HG03064 (cell line): ENCODE data around the gene PHF14.
A peak's percentile ranks its signal among the peaks of the same experiment; 100 is the strongest.

Experiments used
- ATAC-seq: cut with Tn5 transposase; IDR thresholded peaks from one replicate; pipeline ENCODE4 v1.9.1; 2021; ENCODE audit warnings: low read depth; ENCODE audit not compliant: unreplicated experiment

Gene PHF14

GRCh38 chr7:11082552-11083213 is 109.0 kb downstream of the PHF14 start:
- no peak for ATAC-seq

GRCh38 chr7:11083214-11083568 is 109.5 kb downstream of the PHF14 start:
- ATAC-seq, result no peak

- no peak for ATAC-seq
Observed at GRCh38 chr7:11104578-11104977, 130.9 kb downstream of the PHF14 start.

DNA sequence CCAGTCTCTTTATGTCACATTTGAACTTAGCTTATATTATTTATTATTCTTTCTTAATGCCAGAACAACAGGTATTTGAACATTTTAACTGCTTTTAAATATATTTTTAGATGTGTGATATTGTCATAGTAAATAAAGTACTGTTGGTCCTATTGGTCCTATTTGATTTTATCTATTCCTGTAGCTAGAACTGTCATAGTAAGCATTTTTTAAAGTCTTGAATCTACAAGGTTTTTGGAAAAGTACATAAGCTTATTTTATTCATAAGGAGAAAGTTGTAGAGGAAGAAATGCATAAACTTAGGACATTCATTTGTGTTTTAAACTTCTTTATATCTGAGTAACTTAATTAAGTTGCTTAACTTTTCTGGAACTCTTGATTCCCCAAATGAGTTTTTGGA is 136.0 kb downstream of the PHF14 start:
- no peak for ATAC-seq

DNA sequence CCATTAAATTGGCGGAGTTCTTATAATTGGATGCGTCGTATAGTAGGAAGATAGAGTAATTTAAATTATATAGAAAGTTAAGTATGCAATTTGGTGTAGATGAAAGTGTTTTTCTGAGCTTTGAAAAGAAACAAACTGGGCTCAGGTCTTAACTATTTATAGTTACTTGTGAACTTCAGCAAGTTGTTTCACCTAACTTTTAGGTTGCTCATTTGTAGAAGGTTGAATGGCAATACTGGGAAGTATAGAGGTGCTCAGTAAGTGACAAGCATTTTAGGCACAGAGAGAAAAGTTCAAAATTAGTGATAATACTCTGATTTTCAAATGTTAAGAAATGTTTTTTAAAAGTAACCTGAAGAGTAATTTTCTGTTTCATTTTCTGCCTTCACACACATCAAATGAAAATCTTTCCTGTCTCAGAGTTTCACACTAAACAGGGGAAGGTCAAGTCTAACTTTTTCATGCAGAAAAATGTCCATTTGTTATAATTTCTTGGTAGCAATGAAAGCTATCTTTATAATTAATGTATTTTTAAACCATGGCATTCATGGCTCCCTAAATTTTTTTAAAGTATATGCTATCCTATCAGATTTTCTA is 146.5 kb downstream of the PHF14 start:
- ATAC-seq, result peak; percentile 81

- ATAC-seq, result peak; percentile 20
Observed at GRCh38 chr7:11120675-11121220, 147.1 kb downstream of the PHF14 start.

- ATAC-seq, result no peak
Observed at GRCh38 chr7:11124856-11125559, 151.3 kb downstream of the PHF14 start.

DNA sequence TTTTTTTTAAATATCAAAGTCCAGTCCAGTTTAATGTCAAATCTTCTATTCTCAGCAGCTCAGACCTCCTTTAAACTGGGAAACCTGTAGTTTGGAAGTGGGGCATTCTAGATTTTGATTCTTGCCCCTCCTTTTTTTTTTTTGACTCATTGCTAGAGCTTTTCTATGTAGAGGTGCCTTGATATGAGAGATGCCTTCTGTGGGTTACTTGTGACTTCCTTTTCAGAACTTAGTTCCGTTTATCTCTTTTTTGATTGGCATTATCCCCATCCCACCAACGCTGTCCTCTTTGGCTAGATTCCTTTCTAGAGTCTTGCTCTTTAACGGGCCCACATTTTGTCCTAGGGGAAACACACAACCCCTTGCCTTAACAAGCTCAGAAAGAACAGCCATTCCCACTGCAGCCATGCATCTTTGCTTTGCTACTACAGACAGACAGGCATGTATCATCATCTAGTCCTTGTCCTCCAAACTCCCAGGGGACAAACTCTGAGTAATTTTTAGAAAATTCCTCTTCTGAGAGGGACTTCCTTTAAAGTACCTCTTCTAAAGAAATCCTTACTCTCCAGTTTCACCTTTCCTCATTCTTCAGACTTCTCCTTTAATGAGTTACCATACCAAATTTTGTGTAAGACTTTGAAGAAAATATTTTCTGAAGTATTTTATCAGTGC is 153.6 kb downstream of the PHF14 start:
- ATAC-seq, result no peak

- ATAC-seq, result no peak
Observed at GRCh38 chr7:11127988-11128387, 154.3 kb downstream of the PHF14 start.

- no peak for ATAC-seq
Observed at GRCh38 chr7:11128498-11128897, 154.8 kb downstream of the PHF14 start.

- no peak for ATAC-seq
Observed at GRCh38 chr7:11130012-11130411, 156.3 kb downstream of the PHF14 start.

- no peak for ATAC-seq
Observed at GRCh38 chr7:11130601-11131000, 156.9 kb downstream of the PHF14 start.

DNA sequence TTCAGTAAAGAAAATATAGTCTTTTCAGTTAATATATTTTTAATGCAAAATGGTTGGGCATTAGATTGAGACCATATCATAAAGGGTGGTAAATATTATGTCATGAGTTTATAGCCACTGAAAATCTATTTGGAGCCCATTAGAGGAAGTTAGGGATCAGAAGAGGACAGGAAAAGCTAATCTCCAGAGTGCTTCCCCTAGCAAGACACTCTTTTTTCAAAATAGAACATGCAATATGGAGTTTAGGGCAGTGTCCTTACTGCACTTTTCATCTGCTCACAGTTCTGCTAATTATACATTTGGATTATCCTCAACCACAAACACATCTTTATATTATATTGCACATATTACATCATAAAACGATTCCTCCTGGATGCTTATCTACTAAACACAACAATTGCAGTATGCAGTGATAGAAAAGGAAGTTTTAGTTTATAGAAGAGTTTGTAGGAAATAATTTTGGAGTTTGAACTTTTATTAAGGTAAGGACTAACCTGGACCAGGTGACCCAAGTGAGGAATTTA is 159.8 kb downstream of the PHF14 start:
- ATAC-seq, result no peak

GRCh38 chr7:11135573-11135972 is 161.9 kb downstream of the PHF14 start:
- ATAC-seq, result no peak

GRCh38 chr7:11141541-11141940 is 167.9 kb downstream of the PHF14 start:
- ATAC-seq, result no peak

GRCh38 chr7:11153694-11154093 is 180.0 kb downstream of the PHF14 start:
- ATAC-seq, result no peak

GRCh38 chr7:11155883-11156282 is 182.2 kb downstream of the PHF14 start:
- ATAC-seq, result no peak

GRCh38 chr7:11161499-11161898 is 187.8 kb downstream of the PHF14 start:
- no peak for ATAC-seq

DNA sequence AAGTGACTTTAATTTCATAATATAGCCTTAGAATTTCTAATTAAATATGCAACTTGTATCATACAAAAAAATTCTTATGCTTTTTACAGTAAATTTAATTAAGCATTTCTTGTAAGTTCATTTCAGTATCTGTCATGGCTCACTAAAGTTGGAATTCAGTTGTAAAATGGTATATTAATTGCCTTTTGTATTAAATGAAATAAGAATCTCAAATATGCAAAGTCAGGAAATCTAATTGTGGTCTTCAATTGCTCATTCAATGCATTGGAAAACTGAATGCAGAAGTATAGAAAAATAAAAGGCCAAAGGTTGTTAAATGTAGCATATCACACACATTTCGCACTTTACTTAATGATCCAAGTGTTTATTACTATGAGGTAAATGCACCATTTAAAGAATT is 189.5 kb downstream of the PHF14 start:
- ATAC-seq, result no peak

DNA sequence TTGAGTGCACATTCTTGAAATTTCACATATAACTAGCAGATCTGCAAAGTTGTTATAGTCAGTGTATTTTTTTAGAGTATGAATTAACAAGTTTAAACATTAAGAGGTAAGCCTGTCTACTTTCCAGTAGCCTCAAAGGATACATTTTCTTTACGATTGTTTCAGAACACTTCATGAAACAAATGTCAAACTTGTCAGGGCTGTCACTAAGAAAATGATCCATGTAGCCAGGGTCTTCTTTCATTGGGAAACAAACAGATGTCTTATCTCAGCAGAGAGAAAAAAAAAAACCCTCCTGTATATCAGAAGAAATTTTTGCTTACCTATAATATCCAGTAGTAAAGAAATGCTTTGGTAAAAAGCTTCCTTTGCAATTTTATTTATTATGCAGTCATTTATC is 192.4 kb downstream of the PHF14 start:
- no peak for ATAC-seq

DNA sequence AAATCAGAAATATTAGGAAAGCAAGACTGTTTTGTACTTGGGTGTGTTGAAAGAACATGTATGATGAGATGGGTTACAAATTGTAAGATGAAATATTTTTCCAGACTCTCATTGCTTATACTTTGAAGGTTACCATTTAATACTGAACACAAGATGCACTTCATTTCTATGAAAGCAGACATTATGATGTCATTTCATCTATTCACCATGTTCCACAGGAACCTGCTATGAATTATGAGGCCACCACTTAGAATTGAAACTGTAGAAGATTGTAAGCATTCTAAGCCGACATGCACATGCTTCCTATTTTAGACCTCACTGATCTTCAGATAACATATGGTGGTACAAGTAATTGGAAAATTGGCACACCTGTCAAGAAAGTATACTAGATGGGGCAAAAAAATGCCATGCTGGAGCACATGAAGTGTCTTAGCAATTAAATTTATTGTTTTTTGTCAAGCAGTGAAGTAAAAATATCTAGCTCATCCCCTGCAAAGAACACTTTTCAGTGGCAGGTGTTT is 195.0 kb downstream of the PHF14 start:
- ATAC-seq, result no peak
